ENCODE results near the gene LRRN2.

- TF ChIP-seq CTCF (IDR thresholded peaks at IDR 0.05) (no peak), POLR2AphosphoS5 (IDR thresholded peaks at IDR 0.05) (no peak)
Measured at GRCh38 chr1:204584699-204585372, 100.7 kb downstream of the LRRN2 start.

Data from sigmoid colon (tissue), 4 donors.